Liver (tissue), 9 donors: ENCODE results near the gene PRPF18. TPM values are rescaled to one million over a fixed set of nuclear protein-coding genes. Genes with fewer than 3 reads are reported as not detected.

Experiments used
- DNase-seq: peaks from one replicate; pipeline ENCODE4 v3.0.0-alpha.2; 2017; ENCODE audit warnings: low spot score
- H3K27ac ChIP-seq, 2 donors: one replicate each; pipeline ENCODE4 v1.7.0; 2013; ENCODE audit warnings: inconsistent platforms in 2 of 2, low read length in 2 of 2, control low read depth in 1 of 2, low read depth in 1 of 2, mild to moderate bottlenecking in 1 of 2
- H3K27me3 ChIP-seq, 4 donors: one replicate each; pipeline versions ENCODE4 v1.6.1 to v1.7.0; 2013; ENCODE audit warnings: low read length in 3 of 4, inconsistent platforms in 1 of 4, mild to moderate bottlenecking in 1 of 4, moderate library complexity in 1 of 4; ENCODE audit not compliant: control insufficient read depth in 4 of 4, insufficient read depth in 4 of 4
- H3K36me3 ChIP-seq, 4 donors: one replicate each; pipeline versions ENCODE4 v1.6.1 to v1.7.0; 2013; ENCODE audit warnings: low read length in 3 of 4, mild to moderate bottlenecking in 3 of 4, low read depth in 1 of 4, moderate library complexity in 1 of 4; ENCODE audit not compliant: control insufficient read depth in 4 of 4, insufficient read depth in 3 of 4
- H3K4me1 ChIP-seq, 4 donors: one replicate each; pipeline versions ENCODE4 v1.6.1 to v1.7.0; 2013; ENCODE audit warnings: low read length in 3 of 4, mild to moderate bottlenecking in 3 of 4, moderate library complexity in 1 of 4; ENCODE audit not compliant: control insufficient read depth in 4 of 4, insufficient read depth in 4 of 4
- H3K4me3 ChIP-seq, 3 donors: one replicate each; pipeline versions ENCODE4 v1.6.1 to v1.7.0; 2013; ENCODE audit warnings: low read length in 3 of 3, control low read depth in 1 of 3, low read depth in 1 of 3, mild to moderate bottlenecking in 1 of 3
- H3K9ac ChIP-seq, 2 donors: one replicate each; pipeline ENCODE4 v1.7.0; 2013; ENCODE audit warnings: low read length in 2 of 2, mild to moderate bottlenecking in 2 of 2, moderate library complexity in 2 of 2, control low read depth in 1 of 2, low read depth in 1 of 2
- H3K9me3 ChIP-seq, 4 donors: one replicate each; pipeline versions ENCODE4 v1.6.1 to v1.7.0; 2013; ENCODE audit warnings: low read length in 3 of 4; ENCODE audit not compliant: control insufficient read depth in 4 of 4
- ATF3 ChIP-seq: IDR thresholded peaks from 2 replicates; pipeline ENCODE4 v1.6.1; 2016; ENCODE audit warnings: antibody characterized with exemption
- CTCF ChIP-seq: fragments of 150-350 bp; IDR thresholded peaks from 2 replicates; pipeline ENCODE4 v1.5.1; 2017; ENCODE audit warnings: improper control_type of control experiment, low read depth, low read length; ENCODE audit not compliant: missing input control
- EGR1 ChIP-seq, 2 donors: IDR thresholded peaks; 2 replicates each; pipeline ENCODE4 v1.6.1; 2016 to 2018; ENCODE audit warnings: antibody characterized with exemption in 2 of 2, low read depth in 2 of 2
- FOXA1 ChIP-seq: IDR thresholded peaks from 2 replicates; pipeline ENCODE4 v1.6.1; 2016; ENCODE audit warnings: antibody characterized with exemption
- FOXA2 ChIP-seq: IDR thresholded peaks from 2 replicates; pipeline ENCODE4 v1.6.1; 2016; ENCODE audit warnings: antibody characterized with exemption
- HNF4A ChIP-seq, 2 donors: conservative IDR thresholded peaks; 2 replicates each; pipeline ENCODE4 v1.6.1; 2016; ENCODE audit warnings: antibody characterized with exemption in 2 of 2, mild to moderate bottlenecking in 2 of 2
- HNF4G ChIP-seq: IDR thresholded peaks from 2 replicates; pipeline ENCODE4 v1.6.1; 2016; ENCODE audit warnings: antibody characterized with exemption
- JUND ChIP-seq, 2 donors: IDR thresholded peaks; 2 replicates each; pipeline ENCODE4 v1.6.1; 2016; ENCODE audit warnings: antibody characterized with exemption in 2 of 2
- MAX ChIP-seq: IDR thresholded peaks from 2 replicates; pipeline ENCODE4 v1.6.1; 2016; ENCODE audit warnings: antibody characterized with exemption
- NR2F2 ChIP-seq: IDR thresholded peaks from 2 replicates; pipeline ENCODE4 v1.6.1; 2016; ENCODE audit warnings: antibody characterized with exemption
- RAD21 ChIP-seq, 2 donors: IDR thresholded peaks; 2 replicates each; pipeline ENCODE4 v1.6.1; 2016; ENCODE audit warnings: antibody characterized with exemption in 2 of 2, mild to moderate bottlenecking in 2 of 2
- REST ChIP-seq: IDR thresholded peaks from 2 replicates; pipeline ENCODE4 v1.6.1; 2016; ENCODE audit warnings: antibody characterized with exemption, mild to moderate bottlenecking
- RXRA ChIP-seq, 2 donors: IDR thresholded peaks; 2 replicates each; pipeline ENCODE4 v1.6.1; 2017 to 2018; ENCODE audit warnings: antibody characterized with exemption in 2 of 2, mild to moderate bottlenecking in 1 of 2
- SP1 ChIP-seq: IDR thresholded peaks from 2 replicates; pipeline ENCODE4 v1.6.1; 2018; ENCODE audit warnings: antibody characterized with exemption, mild to moderate bottlenecking
- TAF1 ChIP-seq: conservative IDR thresholded peaks from 2 replicates; pipeline ENCODE4 v1.6.1; 2016; ENCODE audit warnings: antibody characterized with exemption, mild to moderate bottlenecking
- YY1 ChIP-seq: IDR thresholded peaks from 2 replicates; pipeline ENCODE4 v1.6.1; 2016; ENCODE audit warnings: antibody characterized with exemption, mild to moderate bottlenecking
- ZBTB33 ChIP-seq: IDR thresholded peaks from 2 replicates; pipeline ENCODE4 v1.6.1; 2016; ENCODE audit warnings: antibody characterized with exemption
- WGBS: extraction: QIAGEN DNeasy Blood & Tissue Kit; methylation state at CpG from one replicate; pipeline ENCODE4 v1.1.7; 2013; 5-methylcytosine and 5-hydroxymethylcytosine counted together
- polyA plus RNA-seq, 2 donors: library from polyadenylated mRNA; stranded (reverse) in 1 of 2; unstranded in 1 of 2; fragments of 200-250 nt in 1 of 2; fragments of >200 nt in 1 of 2; fragmentation: Nextera tagmentation in 1 of 2; extraction: Ambion mirVana in 1 of 2; gene quantifications; one replicate each; pipeline versions ENCODE4 v1.2.1 to v1.2.3, GENCODE V29; 2013 to 2015
- total RNA-seq, 2 donors: library from RNA; depleted of rRNA; stranded (reverse); fragments of >200 nt; gene quantifications; one replicate each; pipeline ENCODE4 v1.2.3, GENCODE V29; 2014
- donor health status: healthy.
- donor health status: healthy.
- donor health status: healthy.
- donor health status: healthy.
- donor health status: healthy.

Gene PRPF18
- total and polyA plus RNA-seq, 4 donors = 10.0 to 28.3 (median 14.5) TPM

GRCh38 chr10:13624630-13625029 lies 37.9 kb downstream of the PRPF18 start:
- no peaks in the 10 kb centered on the region for H3K9me3 ChIP-seq
- no peak for DNase-seq
- H3K4me1 ChIP-seq = no peaks in the 10 kb centered on the region
- no peaks in the 10 kb centered on the region for H3K27me3 ChIP-seq
- TF ChIP-seq HNF4G = no peak
- TF ChIP-seq HNF4A (conservative IDR thresholded peaks at IDR 0.05) = no peak
- no peak for TF ChIP-seq ZBTB33
- no peak for TF ChIP-seq MAX
- no peak for TF ChIP-seq RXRA (IDR thresholded peaks at IDR 0.05)
- no peak for TF ChIP-seq CTCF
- TF ChIP-seq NR2F2 = no peak
- no peak for TF ChIP-seq TAF1
- no peak for TF ChIP-seq EGR1 (IDR thresholded peaks at IDR 0.05; ENCODE audit: low read depth in 2 of 2)
- no peak for TF ChIP-seq FOXA2
- TF ChIP-seq SP1 = no peak
- no peak for TF ChIP-seq ATF3
- no peak for TF ChIP-seq FOXA1
- TF ChIP-seq RAD21 (IDR thresholded peaks at IDR 0.05) = no peak
- TF ChIP-seq REST = no peak
- no peak for TF ChIP-seq JUND (IDR thresholded peaks at IDR 0.05)
- no peak for TF ChIP-seq YY1
- no peak overlapping the region for H3K9ac ChIP-seq
- no peak overlapping the region for H3K27ac ChIP-seq
- H3K36me3 ChIP-seq = peaks cover 0 to 10% (median 6%) of the 10 kb centered on the region in 4 donors
- WGBS = 95% methylated on average over 1 of the region's 1 CpG
- no peak overlapping the region for H3K4me3 ChIP-seq
